Activated CD8-positive, alpha-beta T cell treated with anti-CD3 and anti-CD28 coated beads, Interleukin-2, amount 10 ng/mL, durations not matched to agents 7 days and 5 days (primary cell): ENCODE data around the gene NOM1. TPM values are rescaled to one million over a fixed set of nuclear protein-coding genes. Genes with fewer than 3 reads are reported as not detected.

Experiments used
- ATAC-seq: fragments of 150-1000 bp; cut with Tn5 transposase; one replicate; pipeline ENCODE4 v1.10.0; 2021; ENCODE audit warnings: moderate library complexity
- CTCF ChIA-PET: fragments of 350-600 bp; sonication (Branson Sonifier 250); formaldehyde crosslinking; loops from one replicate; lab custom pipeline; 2021; ENCODE audit warnings: antibody characterized with exemption; lab: Charles Lee
- POLR2A ChIA-PET: fragments of 350-600 bp; sonication (Branson Sonifier 250); formaldehyde crosslinking; loops from one replicate; lab custom pipeline; 2021; ENCODE audit warnings: antibody characterized with exemption; lab: Charles Lee
- DNase-seq: peaks from one replicate; pipeline ENCODE4 v3.0.0-alpha.2; 2020
- H3K27ac Mint-ChIP-seq: one replicate; pipeline ENCODE4 v1.8.0; 2021; ENCODE audit warnings: mild to moderate bottlenecking, mixed read lengths
- H3K27me3 Mint-ChIP-seq: one replicate; pipeline ENCODE4 v1.8.0; 2021; ENCODE audit warnings: low read depth, mixed read lengths
- H3K36me3 Mint-ChIP-seq: one replicate; pipeline ENCODE4 v1.8.0; 2021; ENCODE audit warnings: low read depth, mixed read lengths
- H3K4me1 Mint-ChIP-seq: one replicate; pipeline ENCODE4 v1.8.0; 2021; ENCODE audit warnings: low read depth, mixed read lengths
- H3K4me3 Mint-ChIP-seq: one replicate; pipeline ENCODE4 v1.8.0; 2021; ENCODE audit warnings: mild to moderate bottlenecking, mixed read lengths
- H3K9me3 Mint-ChIP-seq: one replicate; pipeline ENCODE4 v1.8.0; 2022; ENCODE audit warnings: mixed read lengths; ENCODE audit not compliant: insufficient read depth
- total RNA-seq, 2 experiments: library from RNA; stranded (reverse); gene quantifications; one replicate each; pipeline ENCODE4 v1.2.3, GENCODE V29; 2021

The NOM1 gene
- total RNA-seq, 2 experiments from 2014 or later = 28.1 to 28.8 TPM

GRCh38 chr7:156962145-156962544, 12.6 kb downstream of the NOM1 start:
- H3K4me1 Mint-ChIP-seq = no peaks in the 10 kb centered on the region
- no peaks in the 10 kb centered on the region for H3K9me3 Mint-ChIP-seq
- CTCF ChIA-PET = interaction anchor here (1.2 kb wide), 1 partner anchor 13 kb away, joined by 3 read pairs; the partner anchor contains the start of gene NOM1
- no peak for ATAC-seq
- H3K27me3 Mint-ChIP-seq = no peaks in the 10 kb centered on the region
- POLR2A ChIA-PET = no interaction called here
- no peak overlapping the region for H3K27ac Mint-ChIP-seq
- H3K36me3 Mint-ChIP-seq = peaks cover 59% of the 10 kb centered on the region
- no peak for DNase-seq
- no peak overlapping the region for H3K4me3 Mint-ChIP-seq

- no peaks in the 10 kb centered on the region for H3K9me3 Mint-ChIP-seq
- no peaks in the 10 kb centered on the region for H3K27me3 Mint-ChIP-seq
- no peak overlapping the region for H3K4me3 Mint-ChIP-seq
- POLR2A ChIA-PET = no interaction called here
- H3K4me1 Mint-ChIP-seq = no peaks in the 10 kb centered on the region
- ATAC-seq = no peak
- no peak for DNase-seq
- H3K36me3 Mint-ChIP-seq = peaks cover 60% of the 10 kb centered on the region
- CTCF ChIA-PET = interaction anchor here (1.2 kb wide), 1 partner anchor 14 kb away, joined by 3 read pairs; the partner anchor contains the start of gene NOM1
- no peak overlapping the region for H3K27ac Mint-ChIP-seq
These were observed 13.4 kb downstream of the NOM1 start for GRCh38 chr7:156962897-156963296.

- peaks cover 58% of the 10 kb centered on the region for H3K36me3 Mint-ChIP-seq
- CTCF ChIA-PET = interaction anchor here (1.2 kb wide), 1 partner anchor 14 kb away, joined by 3 read pairs; the partner anchor contains the start of gene NOM1
These were observed 14.0 kb downstream of the NOM1 start for GRCh38 chr7:156963472-156963871.

GRCh38 chr7:156964971-156965370, 15.5 kb downstream of the NOM1 start:
- no peak for ATAC-seq
- CTCF ChIA-PET = no interaction called here
- DNase-seq = no peak
- H3K9me3 Mint-ChIP-seq = no peaks in the 10 kb centered on the region
- POLR2A ChIA-PET = no interaction called here
- peaks cover 56% of the 10 kb centered on the region for H3K36me3 Mint-ChIP-seq
- H3K4me1 Mint-ChIP-seq = no peaks in the 10 kb centered on the region
- no peaks in the 10 kb centered on the region for H3K27me3 Mint-ChIP-seq
- H3K4me3 Mint-ChIP-seq = no peak overlapping the region
- no peak overlapping the region for H3K27ac Mint-ChIP-seq

More at GRCh38 chr7:156963472-156963871, 14.0 kb downstream of the NOM1 start:
- H3K9me3 Mint-ChIP-seq = no peaks in the 10 kb centered on the region
- ATAC-seq = no peak
- POLR2A ChIA-PET = no interaction called here
- no peaks in the 10 kb centered on the region for H3K4me1 Mint-ChIP-seq
- H3K27ac Mint-ChIP-seq = no peak overlapping the region
- no peaks in the 10 kb centered on the region for H3K27me3 Mint-ChIP-seq
- no peak for DNase-seq
- H3K4me3 Mint-ChIP-seq = no peak overlapping the region

- Mint-ChIP-seq H3K9me3 (no peaks in the 10 kb centered on the region), H3K36me3 (peaks cover 48% of the 10 kb centered on the region), H3K27ac (no peak overlapping the region), H3K27me3 (no peaks in the 10 kb centered on the region), H3K4me1 (no peaks in the 10 kb centered on the region), H3K4me3 (no peak overlapping the region)
- no peak for ATAC-seq
- POLR2A ChIA-PET = interaction anchor here (0.6 kb wide), 1 partner anchor 352 kb away, joined by 3 read pairs; no protein-coding TSS in a partner anchor
- CTCF ChIA-PET = no interaction called here
- DNase-seq = no peak
These were observed 16.9 kb downstream of the NOM1 start for GRCh38 chr7:156966387-156966786.

GRCh38 chr7:156968183-156968582, 18.7 kb downstream of the NOM1 start:
- no peaks in the 10 kb centered on the region for H3K27me3 Mint-ChIP-seq
- no peak for DNase-seq
- H3K9me3 Mint-ChIP-seq = no peaks in the 10 kb centered on the region
- H3K4me3 Mint-ChIP-seq = no peak overlapping the region
- peaks cover 39% of the 10 kb centered on the region for H3K36me3 Mint-ChIP-seq
- no peaks in the 10 kb centered on the region for H3K4me1 Mint-ChIP-seq
- ChIA-PET CTCF (interaction anchor here (0.7 to 1.8 kb wide), 3 partner anchors 17 to 19 kb away, joined by 3 to 7 read pairs (median 5); partner anchors contain the start of gene NOM1), POLR2A (interaction anchor here (0.6 kb wide), 1 partner anchor 25 kb away, joined by 3 read pairs; no protein-coding TSS in a partner anchor)
- H3K27ac Mint-ChIP-seq = no peak overlapping the region
- no peak for ATAC-seq

- Mint-ChIP-seq H3K27ac (no peak overlapping the region), H3K36me3 (peaks cover 31% of the 10 kb centered on the region), H3K27me3 (no peaks in the 10 kb centered on the region), H3K4me3 (no peak overlapping the region), H3K9me3 (no peaks in the 10 kb centered on the region), H3K4me1 (no peaks in the 10 kb centered on the region)
- ATAC-seq (peak; percentile 49), DNase-seq (no peak)
- CTCF ChIA-PET = interaction anchor here (0.8 to 1.8 kb wide), 6 partner anchors 12 to 1385 kb away, joined by 3 to 7 read pairs (median 4); partner anchors contain the start of gene NOM1
- POLR2A ChIA-PET = no interaction called here
These were observed 20.5 kb downstream of the NOM1 start for GRCh38 chr7:156969972-156970420.

GRCh38 chr7:156975620-156976019, 26.1 kb downstream of the NOM1 start:
- Mint-ChIP-seq H3K27ac (no peak overlapping the region), H3K4me1 (no peaks in the 10 kb centered on the region), H3K4me3 (no peak overlapping the region), H3K36me3 (peaks cover 22% of the 10 kb centered on the region), H3K9me3 (peaks cover 8% of the 10 kb centered on the region), H3K27me3 (no peaks in the 10 kb centered on the region)
- ATAC-seq (no peak), DNase-seq (no peak)
- CTCF ChIA-PET = no interaction called here
- POLR2A ChIA-PET = no interaction called here

GRCh38 chr7:156979007-156979606, 29.6 kb downstream of the NOM1 start:
- H3K4me3 Mint-ChIP-seq = no peak overlapping the region
- ATAC-seq = no peak
- peaks cover 10% of the 10 kb centered on the region for H3K36me3 Mint-ChIP-seq
- no peaks in the 10 kb centered on the region for H3K4me1 Mint-ChIP-seq
- no peaks in the 10 kb centered on the region for H3K27me3 Mint-ChIP-seq
- CTCF ChIA-PET = no interaction called here
- H3K27ac Mint-ChIP-seq = no peak overlapping the region
- DNase-seq = no peak
- H3K9me3 Mint-ChIP-seq = peaks cover 8% of the 10 kb centered on the region
- POLR2A ChIA-PET = interaction anchor here (0.6 to 0.7 kb wide), 2 partner anchors 39 to 101 kb away, joined by 3 read pairs; no protein-coding TSS in a partner anchor

- POLR2A ChIA-PET = no interaction called here
- CTCF ChIA-PET = interaction anchor here (1.0 kb wide), 1 partner anchor 10 kb away, joined by 3 read pairs; no protein-coding TSS in a partner anchor
- Mint-ChIP-seq H3K4me3 (no peak overlapping the region), H3K27ac (no peak overlapping the region), H3K9me3 (peaks cover 8% of the 10 kb centered on the region), H3K36me3 (peaks cover 10% of the 10 kb centered on the region), H3K4me1 (no peaks in the 10 kb centered on the region), H3K27me3 (no peaks in the 10 kb centered on the region)
- DNase-seq = no peak
- ATAC-seq = no peak
These were observed 30.2 kb downstream of the NOM1 start for GRCh38 chr7:156979711-156980110.

- Mint-ChIP-seq H3K4me3 (no peak overlapping the region), H3K27ac (no peak overlapping the region), H3K27me3 (no peaks in the 10 kb centered on the region), H3K4me1 (no peaks in the 10 kb centered on the region), H3K36me3 (peaks cover 4% of the 10 kb centered on the region), H3K9me3 (peaks cover 3% of the 10 kb centered on the region)
- ATAC-seq = no peak
- POLR2A ChIA-PET = no interaction called here
- no peak for DNase-seq
- CTCF ChIA-PET = no interaction called here
These were observed 34.8 kb downstream of the NOM1 start for GRCh38 chr7:156984174-156984891.
